WERI-Rb-1 (cell line): Measurements from ENCODE around the gene SLC24A5.

Source experiments
- DNase-seq: peaks from one replicate; pipeline ENCODE4 v3.0.0-alpha.2; 2020
- H3K27ac ChIP-seq: fragments of 250-450 bp; sonication (Bioruptor Pico); 2 replicates; pipeline ENCODE4 v1.5.1; 2020; ENCODE audit warnings: mild to moderate bottlenecking, moderate library complexity
- H3K27me3 ChIP-seq: fragments of 250-450 bp; sonication (Bioruptor Pico); 2 replicates; pipeline ENCODE4 v1.5.1; 2021; ENCODE audit warnings: mild to moderate bottlenecking, low read depth, moderate library complexity; ENCODE audit not compliant: insufficient read depth, severe bottlenecking
- H3K36me3 ChIP-seq: fragments of 250-450 bp; sonication (Bioruptor Pico); 2 replicates; pipeline ENCODE4 v1.5.1; 2020; ENCODE audit warnings: mild to moderate bottlenecking, moderate library complexity
- H3K4me3 ChIP-seq: 2 replicates; pipeline ENCODE4 v1.5.1; 2011; ENCODE audit warnings: low read depth, mild to moderate bottlenecking, control low read depth, low read length
- H3K9me3 ChIP-seq: fragments of 250-450 bp; sonication (Bioruptor Pico); 2 replicates; pipeline ENCODE4 v1.5.1; 2021; ENCODE audit warnings: mild to moderate bottlenecking, moderate library complexity; ENCODE audit not compliant: severe bottlenecking
- TF ChIP-seq, protein P1 (sequence below): IDR thresholded peaks from 2 replicates; pipeline ENCODE4 v1.5.1; 2011; ENCODE audit warnings: low read depth, mild to moderate bottlenecking, control low read depth, inconsistent platforms, low read length

Gene SLC24A5

GRCh38 chr15:48090115-48090514 is 30.7 kb upstream of the SLC24A5 start:
- Histone ChIP-seq H3K4me3 (no peak overlapping the region), H3K9me3 (peaks cover 10% of the 10 kb centered on the region), H3K27ac (peak overlapping the region; percentile 22), H3K27me3 (no peaks in the 10 kb centered on the region), H3K36me3 (no peaks in the 10 kb centered on the region)
- DNase-seq: no peak
- TF ChIP-seq, protein P1, sequence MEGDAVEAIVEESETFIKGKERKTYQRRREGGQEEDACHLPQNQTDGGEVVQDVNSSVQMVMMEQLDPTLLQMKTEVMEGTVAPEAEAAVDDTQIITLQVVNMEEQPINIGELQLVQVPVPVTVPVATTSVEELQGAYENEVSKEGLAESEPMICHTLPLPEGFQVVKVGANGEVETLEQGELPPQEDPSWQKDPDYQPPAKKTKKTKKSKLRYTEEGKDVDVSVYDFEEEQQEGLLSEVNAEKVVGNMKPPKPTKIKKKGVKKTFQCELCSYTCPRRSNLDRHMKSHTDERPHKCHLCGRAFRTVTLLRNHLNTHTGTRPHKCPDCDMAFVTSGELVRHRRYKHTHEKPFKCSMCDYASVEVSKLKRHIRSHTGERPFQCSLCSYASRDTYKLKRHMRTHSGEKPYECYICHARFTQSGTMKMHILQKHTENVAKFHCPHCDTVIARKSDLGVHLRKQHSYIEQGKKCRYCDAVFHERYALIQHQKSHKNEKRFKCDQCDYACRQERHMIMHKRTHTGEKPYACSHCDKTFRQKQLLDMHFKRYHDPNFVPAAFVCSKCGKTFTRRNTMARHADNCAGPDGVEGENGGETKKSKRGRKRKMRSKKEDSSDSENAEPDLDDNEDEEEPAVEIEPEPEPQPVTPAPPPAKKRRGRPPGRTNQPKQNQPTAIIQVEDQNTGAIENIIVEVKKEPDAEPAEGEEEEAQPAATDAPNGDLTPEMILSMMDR: no peak

GRCh38 chr15:48090666-48091065 is 30.1 kb upstream of the SLC24A5 start:
- Histone ChIP-seq H3K27ac (peak overlapping the region; percentile 10), H3K27me3 (no peaks in the 10 kb centered on the region), H3K36me3 (no peaks in the 10 kb centered on the region), H3K9me3 (peaks cover 10% of the 10 kb centered on the region), H3K4me3 (no peak overlapping the region)
- DNase-seq: peak; percentile 44
- TF ChIP-seq, protein P1: no peak

- H3K36me3 ChIP-seq: no peaks in the 10 kb centered on the region
- H3K4me3 ChIP-seq: no peak overlapping the region
- TF ChIP-seq, protein P1: no peak
- peaks cover 10% of the 10 kb centered on the region for H3K9me3 ChIP-seq
- no peak overlapping the region for H3K27ac ChIP-seq
- no peaks in the 10 kb centered on the region for H3K27me3 ChIP-seq
- peak; percentile 26 for DNase-seq
These were observed 29.3 kb upstream of the SLC24A5 start for GRCh38 chr15:48091522-48091921.

- Histone ChIP-seq H3K9me3 (no peaks in the 10 kb centered on the region), H3K36me3 (no peaks in the 10 kb centered on the region), H3K27ac (no peak overlapping the region), H3K27me3 (no peaks in the 10 kb centered on the region), H3K4me3 (no peak overlapping the region)
- no peak for DNase-seq
- TF ChIP-seq, protein P1: no peak
These were observed 24.4 kb upstream of the SLC24A5 start for GRCh38 chr15:48096355-48096786.

GRCh38 chr15:48096813-48097212 is 24.0 kb upstream of the SLC24A5 start:
- Histone ChIP-seq H3K4me3 (no peak overlapping the region), H3K9me3 (no peaks in the 10 kb centered on the region), H3K27me3 (no peaks in the 10 kb centered on the region), H3K27ac (no peak overlapping the region), H3K36me3 (no peaks in the 10 kb centered on the region)
- TF ChIP-seq, protein P1: no peak
- DNase-seq: no peak

- H3K36me3 ChIP-seq: no peaks in the 10 kb centered on the region
- H3K9me3 ChIP-seq: no peaks in the 10 kb centered on the region
- no peak for DNase-seq
- H3K27ac ChIP-seq: no peak overlapping the region
- H3K4me3 ChIP-seq: no peak overlapping the region
- TF ChIP-seq, protein P1: no peak
- no peaks in the 10 kb centered on the region for H3K27me3 ChIP-seq
These were observed 23.5 kb upstream of the SLC24A5 start for GRCh38 chr15:48097264-48097663.
